DMS114 treated with DMSO at 0.1 percent for 48 hours (cell line): Measurements from ENCODE around the gene SRRT.

Experiments
- DNase-seq: peaks from one replicate; lab custom pipeline; 2025; ENCODE audit not compliant: unreplicated experiment; lab: John Stamatoyannopoulos, UW

Gene SRRT

DNA sequence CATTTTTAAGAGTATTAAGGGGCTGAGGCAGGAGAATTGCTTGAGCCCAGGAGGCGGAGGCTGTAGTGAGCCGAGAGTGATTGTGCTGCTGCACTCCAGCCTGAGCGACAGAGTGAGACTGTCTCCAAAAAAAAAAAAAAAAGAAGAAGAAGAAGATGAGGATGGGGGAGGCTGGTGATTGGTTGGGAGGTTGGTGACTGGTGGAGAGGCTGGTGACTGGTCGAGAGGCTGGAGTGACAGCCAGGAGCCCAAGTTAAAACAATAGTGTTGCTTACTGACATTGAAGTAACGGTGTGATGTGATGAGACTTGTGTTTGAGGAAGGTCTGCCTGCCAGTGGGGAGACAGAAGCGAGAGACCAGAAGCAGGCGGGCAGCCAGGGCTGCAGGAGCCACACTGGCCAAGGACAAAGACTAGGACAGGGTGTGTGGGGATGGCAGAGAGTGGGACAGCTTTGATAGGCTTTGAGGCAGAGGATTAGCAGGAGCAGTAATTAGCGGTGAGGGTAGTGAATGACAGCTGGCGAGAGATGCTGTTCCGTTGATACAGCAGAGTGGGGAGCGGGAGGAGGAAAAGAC is 4.9 kb downstream of the SRRT start:
- DNase-seq = no peak

DNA sequence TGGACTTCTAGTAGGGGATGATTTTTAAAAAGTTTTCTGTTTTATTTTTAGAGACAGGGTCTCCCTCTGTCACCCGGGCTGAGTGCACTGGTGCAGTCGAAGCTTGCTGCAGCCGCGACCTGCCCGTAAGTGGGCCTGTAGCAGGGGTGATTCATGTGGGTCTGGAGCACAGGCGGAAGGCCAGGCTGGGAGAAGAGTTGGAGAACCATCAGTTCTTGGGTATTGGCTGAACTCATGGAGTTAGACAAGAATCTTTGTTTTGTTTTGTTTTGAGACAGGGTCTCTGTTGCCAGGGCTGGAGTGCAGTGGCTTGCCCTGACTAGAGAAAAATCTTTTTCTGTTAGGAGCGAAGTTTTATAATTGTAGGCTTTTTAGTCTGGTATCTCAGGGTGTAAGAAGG is 5.7 kb downstream of the SRRT start:
- no peak for DNase-seq

DNA sequence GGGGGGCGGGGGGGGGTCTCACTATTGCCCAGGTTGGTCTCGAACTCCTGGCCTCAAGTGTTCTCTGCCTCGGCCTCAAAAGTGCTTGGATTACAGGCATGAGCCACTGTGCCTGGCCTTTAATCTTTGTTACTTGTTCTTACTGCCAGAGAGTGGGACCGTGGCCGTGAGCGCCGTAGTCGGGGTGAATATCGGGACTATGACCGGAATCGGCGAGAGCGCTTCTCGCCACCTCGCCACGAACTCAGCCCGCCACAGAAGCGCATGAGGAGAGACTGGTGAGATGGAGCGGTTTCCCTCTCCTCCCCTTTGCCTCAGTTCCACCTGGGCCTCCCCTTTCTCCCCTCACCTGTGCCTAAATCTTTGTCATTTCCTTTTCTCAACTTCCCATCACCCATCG is 6.2 kb downstream of the SRRT start:
- no peak for DNase-seq

DNA sequence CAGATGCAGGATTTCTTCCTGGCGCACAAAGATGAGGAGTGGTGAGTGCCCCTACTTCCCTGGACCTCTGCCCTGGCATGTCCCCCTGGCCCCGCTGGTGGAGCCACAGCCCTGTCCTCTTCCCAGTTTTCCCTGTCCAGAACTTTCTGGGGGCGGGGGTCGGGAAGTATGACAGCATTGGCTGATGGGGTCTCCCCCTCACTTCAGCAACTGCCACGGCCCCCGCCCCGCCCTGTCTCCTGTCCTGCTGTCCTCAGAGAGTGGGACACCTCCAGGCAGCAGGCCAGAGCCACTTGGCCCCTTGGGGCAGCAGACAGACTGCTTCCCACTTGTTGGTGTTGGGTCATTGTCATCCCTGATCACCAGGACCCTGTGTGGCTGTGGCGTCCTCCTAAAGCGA is 7.3 kb downstream of the SRRT start:
- DNase-seq = no peak

DNA sequence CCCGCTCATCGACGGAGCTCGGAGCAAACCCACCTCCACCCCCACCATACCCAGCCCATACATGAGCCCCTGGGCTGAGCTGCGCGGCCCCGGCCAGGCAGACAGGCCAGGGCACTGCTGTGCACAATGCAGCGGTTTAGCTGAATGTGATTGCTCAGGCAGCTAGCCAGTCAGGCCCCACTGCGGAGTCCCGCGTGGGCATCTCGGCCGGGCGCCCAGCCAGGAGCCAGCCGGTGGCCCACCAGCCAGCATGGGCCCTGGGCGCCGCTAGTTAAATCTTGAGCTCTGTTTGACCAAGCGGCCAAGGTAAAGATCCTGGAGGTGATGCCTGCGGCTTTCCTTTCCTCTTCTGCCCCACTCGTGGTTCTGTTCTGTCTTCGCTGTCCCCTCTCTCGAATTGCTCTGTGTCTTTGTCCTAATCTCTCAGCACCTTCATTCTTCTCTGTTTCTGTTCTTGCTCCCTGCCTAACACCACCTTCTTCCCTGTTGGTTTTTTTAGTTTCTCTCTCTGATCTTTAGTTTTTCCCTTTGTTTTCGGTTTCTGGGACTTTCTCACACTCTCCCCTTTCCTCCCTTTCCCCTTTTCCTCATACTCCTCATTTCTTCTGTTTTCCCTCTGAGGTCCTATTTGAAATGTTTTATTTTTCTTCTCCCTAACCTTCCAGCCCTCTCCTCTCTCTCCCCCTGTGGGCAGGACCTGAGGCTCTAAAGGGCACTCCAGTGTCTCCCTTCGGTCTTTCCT is 8.1 kb downstream of the SRRT start:
- DNase-seq = no peak

DNA sequence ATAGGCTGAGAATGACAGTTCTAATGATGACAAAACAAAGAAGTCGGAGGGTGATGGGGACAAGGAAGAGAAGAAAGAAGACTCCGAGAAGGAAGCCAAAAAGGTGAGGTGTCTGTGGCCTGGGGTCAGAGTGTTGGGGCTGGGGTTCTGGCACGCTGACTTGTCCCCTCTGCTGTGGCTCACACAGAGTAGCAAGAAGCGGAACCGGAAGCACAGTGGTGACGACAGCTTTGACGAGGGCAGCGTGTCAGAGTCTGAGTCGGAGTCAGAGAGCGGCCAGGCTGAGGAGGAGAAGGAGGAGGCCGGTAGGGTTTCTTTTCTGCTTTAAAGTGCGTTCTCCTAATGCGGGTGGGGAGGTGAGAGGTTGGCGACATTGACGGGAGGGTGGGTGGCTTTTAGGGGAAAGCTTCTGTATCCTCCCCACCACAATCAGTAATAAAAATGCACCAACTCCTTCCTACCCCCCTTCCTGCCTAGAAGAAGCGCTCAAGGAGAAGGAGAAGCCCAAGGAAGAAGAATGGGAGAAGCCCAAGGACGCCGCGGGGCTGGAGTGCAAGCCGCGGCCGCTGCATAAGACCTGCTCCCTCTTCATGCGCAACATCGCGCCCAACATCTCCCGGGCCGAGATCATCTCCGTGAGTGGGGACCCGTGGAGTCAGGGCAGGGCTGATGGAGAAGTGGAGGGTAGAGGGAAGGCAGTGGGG is 10.0 kb downstream of the SRRT start:
- no peak for DNase-seq

DNA sequence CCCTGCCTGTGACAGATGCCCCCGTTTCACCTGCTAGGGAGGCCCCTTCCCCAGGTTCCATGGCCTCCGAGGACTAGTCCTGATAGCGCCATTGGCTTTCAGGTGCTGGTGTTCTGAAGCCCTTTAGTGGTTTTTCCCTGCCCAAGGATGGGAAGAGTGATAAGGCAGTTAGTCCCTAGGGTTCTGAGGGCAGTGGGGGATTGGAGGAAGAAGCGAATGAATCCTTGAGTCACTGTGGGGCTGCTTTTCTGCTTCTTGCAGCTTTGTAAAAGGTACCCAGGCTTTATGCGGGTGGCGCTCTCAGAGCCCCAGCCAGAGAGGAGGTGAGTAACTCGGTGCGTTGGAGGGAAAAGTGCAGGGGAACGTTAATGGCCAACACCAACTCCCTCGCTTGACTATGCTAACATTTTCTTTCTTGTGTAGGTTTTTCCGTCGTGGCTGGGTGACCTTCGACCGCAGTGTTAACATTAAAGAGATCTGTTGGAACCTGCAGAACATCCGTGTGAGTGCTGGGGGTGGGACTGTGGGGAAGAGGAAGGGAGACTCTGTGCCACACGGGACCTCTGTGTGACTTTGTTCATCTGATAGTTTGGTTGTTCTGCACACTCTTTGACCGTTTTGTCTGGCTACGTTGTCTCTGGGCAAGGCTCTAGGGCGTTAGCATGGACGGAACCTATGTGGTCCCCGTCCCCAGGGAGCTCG is 10.7 kb downstream of the SRRT start:
- no peak for DNase-seq

DNA sequence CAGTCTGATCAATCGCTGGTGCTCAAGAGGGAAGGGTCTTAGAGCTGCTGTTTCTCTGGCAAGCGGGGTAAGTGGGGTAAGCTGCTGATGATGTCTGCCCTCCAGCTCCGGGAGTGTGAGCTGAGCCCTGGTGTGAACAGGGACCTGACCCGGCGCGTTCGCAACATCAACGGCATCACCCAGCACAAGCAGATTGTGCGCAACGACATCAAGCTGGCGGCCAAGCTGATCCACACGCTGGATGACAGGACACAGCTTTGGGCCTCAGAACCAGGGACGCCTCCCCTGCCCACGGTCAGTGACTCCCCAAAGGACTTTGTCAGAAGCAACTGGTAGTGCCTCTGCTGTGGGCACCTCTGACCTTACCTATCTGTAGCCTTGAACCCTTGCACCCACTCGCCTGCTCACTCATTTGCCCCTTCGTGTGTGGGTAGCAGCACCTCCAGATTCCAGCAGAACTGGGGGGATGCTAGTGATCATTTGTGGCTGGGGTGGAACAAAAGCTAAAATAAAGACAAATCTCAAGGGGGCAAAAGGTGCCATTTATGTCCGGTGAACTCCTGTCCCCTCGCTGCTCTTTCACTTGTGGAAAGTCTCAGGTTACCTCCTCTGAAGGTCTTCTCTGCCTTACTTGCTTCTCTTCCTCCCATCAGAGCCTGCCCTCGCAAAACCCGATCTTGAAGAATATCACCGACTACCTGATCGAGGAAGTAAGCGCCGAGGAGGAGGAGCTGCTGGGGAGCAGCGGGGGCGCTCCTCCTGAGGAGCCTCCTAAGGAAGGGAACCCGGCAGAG is 11.4 kb downstream of the SRRT start:
- no peak for DNase-seq

DNA sequence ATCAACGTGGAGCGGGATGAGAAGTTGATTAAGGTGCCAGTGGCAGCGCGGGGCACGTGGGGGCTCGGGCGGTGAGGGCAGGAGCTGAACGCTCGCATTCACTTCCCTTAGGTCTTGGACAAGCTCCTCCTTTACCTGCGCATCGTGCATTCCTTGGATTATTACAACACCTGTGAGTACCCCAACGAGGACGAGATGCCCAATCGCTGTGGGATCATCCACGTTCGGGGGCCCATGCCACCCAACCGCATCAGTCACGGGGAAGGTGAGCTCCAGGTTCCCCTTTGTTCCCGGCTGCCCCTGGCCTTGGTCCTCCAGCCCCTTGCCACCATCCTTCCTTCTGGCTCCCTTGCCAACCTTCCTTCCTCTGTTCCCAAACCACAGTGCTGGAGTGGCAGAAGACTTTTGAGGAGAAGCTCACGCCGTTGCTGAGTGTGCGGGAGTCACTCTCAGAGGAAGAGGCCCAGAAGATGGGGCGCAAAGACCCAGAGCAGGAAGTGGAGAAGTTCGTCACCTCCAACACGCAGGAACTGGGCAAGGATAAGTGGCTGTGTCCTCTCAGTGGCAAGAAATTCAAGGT is 12.1 kb downstream of the SRRT start:
- DNase-seq = no peak

DNA sequence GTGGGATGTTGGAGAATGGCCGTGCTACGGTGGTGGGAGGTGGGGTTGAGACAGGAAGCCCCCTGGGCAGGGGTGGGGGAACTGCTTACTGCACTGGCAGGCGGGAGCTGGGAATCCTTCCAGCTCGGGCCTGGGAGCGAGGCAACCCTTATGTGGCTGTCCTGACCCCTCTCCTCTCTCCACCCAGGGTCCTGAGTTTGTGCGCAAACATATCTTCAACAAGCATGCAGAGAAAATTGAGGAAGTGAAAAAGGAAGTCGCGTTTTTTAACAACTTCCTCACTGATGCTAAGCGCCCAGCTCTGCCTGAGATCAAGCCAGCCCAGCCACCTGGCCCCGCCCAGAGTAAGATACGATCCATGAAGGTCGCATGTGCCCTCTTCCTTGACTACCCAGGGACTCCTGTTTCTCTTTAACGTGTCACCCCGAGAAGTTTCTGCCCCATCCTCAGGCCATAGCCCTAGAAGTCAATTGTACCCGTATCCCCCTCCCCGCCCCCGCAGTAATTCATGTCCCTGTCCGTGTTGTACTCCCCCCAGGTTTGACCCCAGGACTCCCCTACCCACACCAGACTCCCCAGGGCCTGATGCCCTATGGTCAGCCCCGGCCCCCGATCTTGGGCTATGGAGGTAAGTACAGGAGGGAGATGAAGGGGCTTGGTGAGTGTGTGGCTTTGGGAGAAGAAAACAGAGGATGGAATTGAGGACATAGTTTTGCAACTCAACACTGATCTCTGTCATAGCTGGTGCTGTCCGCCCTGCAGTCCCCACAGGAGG is 12.8 kb downstream of the SRRT start:
- DNase-seq = no peak

DNA sequence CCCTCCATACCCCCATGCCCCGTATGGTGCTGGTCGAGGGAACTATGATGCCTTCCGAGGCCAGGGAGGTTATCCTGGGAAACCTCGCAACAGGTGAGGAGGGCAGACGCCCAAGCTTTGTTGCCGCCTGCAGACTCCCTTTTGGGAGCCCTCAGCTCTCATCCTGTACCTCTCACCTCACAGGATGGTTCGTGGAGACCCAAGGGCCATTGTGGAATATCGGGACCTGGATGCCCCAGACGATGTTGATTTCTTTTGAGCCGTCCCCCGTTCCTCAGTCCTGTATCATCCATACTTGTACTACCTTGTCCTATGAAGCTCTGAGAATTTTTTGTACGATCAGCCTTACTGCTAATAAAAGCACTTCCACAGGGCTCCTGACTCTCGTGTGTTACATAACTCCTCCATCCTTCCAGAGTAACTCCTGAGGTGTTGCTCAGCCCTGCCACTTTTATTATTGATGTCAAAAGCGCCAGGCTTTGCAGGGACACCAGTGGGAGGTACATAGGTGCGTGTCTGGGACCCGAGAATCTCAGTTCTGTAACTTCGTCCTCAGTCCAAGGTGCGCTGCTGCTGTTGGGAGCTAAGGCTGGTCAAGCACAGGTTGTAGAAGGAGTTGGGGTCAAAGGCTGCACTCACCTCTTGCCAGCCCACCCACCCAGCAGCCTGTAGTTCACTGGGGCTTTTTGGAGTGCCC is 13.5 kb downstream of the SRRT start:
- DNase-seq = no peak

DNA sequence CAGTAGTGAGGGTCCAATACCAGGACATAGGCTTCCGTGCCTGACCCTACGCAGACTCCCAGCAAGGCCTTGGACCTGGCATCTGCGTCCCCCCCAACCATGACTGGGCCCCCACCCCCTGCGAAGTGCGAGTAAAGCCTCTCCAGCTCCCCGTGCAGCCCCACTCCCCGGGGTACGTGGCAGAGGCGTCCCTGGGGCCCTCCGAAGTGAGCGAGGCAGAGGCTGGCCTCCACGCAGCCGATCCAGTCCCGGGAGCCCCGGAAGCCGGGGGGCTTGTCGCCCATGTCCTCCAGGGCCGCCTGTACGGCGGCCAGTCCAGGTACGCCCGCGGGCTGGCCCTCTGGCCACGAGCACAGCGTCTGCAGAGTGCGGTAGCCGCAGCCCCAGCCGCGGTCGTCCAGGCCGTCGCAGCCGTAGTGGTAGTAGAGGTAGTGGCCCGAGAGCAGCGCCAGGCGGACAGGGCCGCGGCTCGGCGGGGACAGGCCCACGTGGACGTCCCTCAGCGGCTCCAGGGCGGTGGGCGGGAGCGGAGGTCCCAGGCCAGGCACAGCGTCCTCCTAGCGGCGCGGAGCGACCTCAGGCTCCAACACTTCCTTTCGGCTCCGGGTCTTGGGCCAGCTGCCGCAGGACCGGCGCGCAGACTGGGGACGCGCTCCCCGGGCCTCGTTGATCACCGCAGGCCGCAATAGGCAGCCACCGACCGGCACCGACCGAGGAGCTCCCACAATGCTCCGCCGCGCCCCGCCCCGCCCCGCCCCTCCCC is 14.3 kb downstream of the SRRT start, which contains the start of gene UFSP1:
Gene UFSP1, minus strand, starts transcription at position 728 of the 763 bp plus-strand sequence. Its CDS starts 444 bp downstream, at position 284.
- DNase-seq = peak; percentile 55

DNA sequence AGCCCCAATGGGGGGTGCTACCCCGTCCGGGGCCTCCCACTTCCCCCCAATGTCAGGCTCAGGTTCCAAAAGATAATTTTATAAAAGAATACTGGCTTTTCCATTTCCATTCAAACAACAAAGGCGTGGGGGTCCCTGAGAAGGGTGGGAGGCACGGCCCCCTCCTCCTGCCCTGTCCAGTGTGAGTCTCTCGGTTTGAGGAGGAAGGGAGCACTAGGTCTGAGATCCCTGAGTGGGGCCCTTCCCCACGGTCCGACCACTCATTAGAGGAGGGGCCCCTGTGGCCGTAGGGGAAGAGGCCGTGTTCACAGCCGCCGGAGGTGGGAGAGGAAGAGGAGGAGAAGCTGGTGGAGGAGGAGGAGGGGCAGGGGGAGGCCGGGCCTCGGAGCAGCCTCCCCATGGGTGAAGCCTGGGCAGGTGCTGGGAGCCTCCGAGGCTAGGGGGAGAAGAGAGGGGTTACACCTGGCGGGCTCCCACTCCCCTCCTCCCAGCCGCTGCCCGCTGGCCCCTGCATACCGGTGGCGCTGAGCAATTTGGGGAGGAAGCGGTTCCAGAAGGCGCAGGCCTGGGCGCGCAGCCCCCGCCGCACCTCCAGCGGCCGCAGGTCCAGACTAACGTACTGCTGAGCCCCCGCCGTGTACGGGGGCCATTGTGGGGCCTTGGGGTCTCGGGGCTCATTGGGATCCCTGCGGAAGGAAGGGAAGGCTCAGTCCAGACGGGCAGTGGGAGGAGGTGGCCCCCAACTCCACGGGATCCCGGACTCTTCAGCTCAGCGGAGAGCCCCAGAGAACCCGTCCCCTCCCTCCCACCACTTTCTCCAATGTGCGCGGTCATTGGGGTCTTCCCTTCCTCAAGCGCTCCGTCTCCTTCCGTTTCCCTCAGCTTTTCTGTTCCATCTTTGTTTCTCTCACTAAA is 16.0 kb downstream of the SRRT start:
- DNase-seq = no peak

DNA sequence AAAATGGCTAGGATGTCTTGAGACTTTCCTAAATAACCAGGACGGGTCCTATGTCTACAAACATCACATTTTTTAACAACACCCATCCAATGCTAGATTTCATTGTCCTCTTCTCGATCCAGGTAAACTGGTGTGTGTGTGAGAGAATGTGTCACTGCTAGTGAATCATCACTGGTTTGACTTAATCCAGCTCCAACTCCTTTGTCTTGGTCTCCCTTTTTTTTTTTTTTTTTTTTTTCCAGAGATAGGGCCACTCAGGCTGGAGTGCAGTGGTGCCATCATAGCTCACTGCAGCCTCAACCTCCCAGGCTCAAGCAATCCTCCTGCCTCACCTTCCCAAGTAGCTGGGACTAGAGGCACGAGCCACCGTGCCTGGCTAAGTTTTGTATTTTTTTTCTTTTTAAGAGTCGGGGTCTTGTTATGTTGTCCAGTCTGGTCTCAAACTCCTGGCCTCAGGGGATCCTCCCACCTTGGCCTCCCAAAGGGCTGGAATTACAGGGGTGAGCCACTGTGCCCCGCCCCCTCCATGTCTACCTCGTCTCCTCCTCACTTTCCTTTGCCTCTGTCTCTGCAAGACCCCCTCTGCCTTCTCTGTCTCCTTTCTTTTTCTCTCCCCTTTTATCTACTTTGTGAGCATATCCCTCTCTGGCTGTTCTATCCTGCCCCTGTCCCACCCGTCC is 16.8 kb downstream of the SRRT start:
- DNase-seq = no peak

DNA sequence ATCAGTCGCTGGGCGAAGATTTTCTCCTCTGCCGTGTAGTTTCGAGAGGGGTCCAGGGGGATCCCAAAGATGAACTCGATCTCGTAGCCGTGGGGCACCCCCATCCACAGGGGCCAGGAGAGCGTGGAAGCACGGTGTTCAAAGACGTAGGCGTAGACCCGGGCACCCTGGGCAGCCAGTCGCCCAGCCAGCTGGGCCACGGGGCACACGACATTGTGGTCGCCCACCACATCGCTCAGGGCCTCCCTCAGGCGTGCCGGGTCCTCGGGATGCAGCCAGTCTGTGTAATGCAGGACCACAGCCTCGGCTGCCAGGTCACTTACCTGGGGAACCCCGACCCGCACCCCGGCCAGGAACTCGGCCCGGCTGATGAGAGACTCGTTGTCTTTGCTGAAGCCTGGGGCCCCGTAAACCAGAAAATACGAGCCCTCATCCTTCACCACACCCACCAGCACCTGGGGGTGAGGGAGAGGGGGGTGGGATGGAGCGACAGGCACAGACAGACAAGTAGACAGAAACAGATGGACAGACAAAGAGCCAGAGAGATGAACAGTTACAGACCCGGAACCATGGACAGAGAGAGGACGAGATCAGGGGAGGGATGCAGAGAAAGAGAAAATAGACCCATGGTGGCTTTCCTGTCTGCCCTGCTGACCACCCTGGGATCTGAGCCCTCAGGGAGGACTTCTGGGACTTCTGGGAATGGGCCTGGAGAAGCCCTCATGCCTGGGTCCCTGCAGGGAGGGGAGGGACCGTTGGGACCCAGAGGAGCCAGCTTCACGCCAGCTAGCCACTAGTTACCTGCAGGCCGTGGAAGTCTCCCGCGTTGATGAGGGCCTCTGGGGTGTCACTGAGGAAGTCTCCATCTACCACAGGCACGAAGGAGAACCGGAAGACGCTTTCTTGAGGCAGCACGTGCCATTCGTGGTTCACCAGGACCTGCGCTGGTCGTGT is 17.7 kb downstream of the SRRT start:
- no peak for DNase-seq
